GM12891 (cell line): ENCODE data around the gene CCDC40.

Experiments
- POLR2AphosphoS5 ChIP-seq: IDR thresholded peaks from 2 replicates; pipeline ENCODE4 v1.6.1; 2011; ENCODE audit warnings: low read depth, low read length, control low read depth
- TAF1 ChIP-seq: IDR thresholded peaks from 2 replicates; pipeline ENCODE4 v1.6.1; 2011; ENCODE audit warnings: low read depth, low read length, control low read depth

GRCh38 chr17:80099291-80100034 is 63.0 kb downstream of the CCDC40 start:
- TF ChIP-seq POLR2AphosphoS5, result no peak
- no peak for TF ChIP-seq TAF1
